SJSA1 (cell line): ENCODE results near the gene SPIRE2. TPM values are rescaled to one million over a fixed set of nuclear protein-coding genes. Genes with fewer than 3 reads are reported as not detected.

Experiments used
- DNase-seq, 2 experiments: peaks; one replicate each; pipeline ENCODE4 v3.0.0-alpha.2; 2015 to 2020; ENCODE audit warnings: low spot score in 2 of 2, low read depth in 1 of 2
- H3K27ac ChIP-seq: fragments of 250-450 bp; sonication (Bioruptor Pico); 2 replicates; pipeline ENCODE4 v1.5.1; 2020; ENCODE audit warnings: mild to moderate bottlenecking, moderate library complexity
- H3K27me3 ChIP-seq: fragments of 250-450 bp; sonication (Bioruptor Pico); replicated peaks from 2 replicates; pipeline ENCODE4 v1.5.1; 2020; ENCODE audit warnings: mild to moderate bottlenecking, moderate library complexity
- H3K36me3 ChIP-seq: fragments of 250-450 bp; sonication (Bioruptor Pico); 2 replicates; pipeline ENCODE4 v1.5.1; 2020; ENCODE audit warnings: mild to moderate bottlenecking
- H3K4me1 ChIP-seq: fragments of 250-450 bp; sonication (Bioruptor Pico); replicated peaks from 2 replicates; pipeline ENCODE4 v1.6.1; 2021; ENCODE audit warnings: mild to moderate bottlenecking
- H3K4me3 ChIP-seq: fragments of 250-450 bp; sonication (Bioruptor Pico); 2 replicates; pipeline ENCODE4 v1.5.1; 2020; ENCODE audit warnings: mild to moderate bottlenecking
- H3K9me3 ChIP-seq: fragments of 250-450 bp; sonication (Bioruptor Pico); replicated peaks from 2 replicates; pipeline ENCODE4 v1.5.1; 2020; ENCODE audit warnings: mild to moderate bottlenecking
- total RNA-seq: library from RNA; depleted of rRNA; stranded (reverse); fragments of >200 nt; shearing (Covaris generic); gene quantifications from 2 replicates; pipeline ENCODE4 v1.2.3, GENCODE V29; 2014

SPIRE2 gene
- total RNA-seq, 1 experiment from 2014 or later: 2.7 TPM

GRCh38 chr16:89837014-89837546 is 8.8 kb downstream of the SPIRE2 start:
- Histone ChIP-seq H3K9me3 (no peaks in the 10 kb centered on the region), H3K27ac (no peak overlapping the region), H3K27me3 (no peaks in the 10 kb centered on the region), H3K4me1 (peaks cover 6% of the 10 kb centered on the region), H3K36me3 (no peaks in the 10 kb centered on the region), H3K4me3 (no peak overlapping the region)
- DNase-seq: no peak

- H3K9me3 ChIP-seq: no peaks in the 10 kb centered on the region
- H3K27me3 ChIP-seq: no peaks in the 10 kb centered on the region
- DNase-seq: no peak
- H3K36me3 ChIP-seq: no peaks in the 10 kb centered on the region
- no peak overlapping the region for H3K4me3 ChIP-seq
- no peak overlapping the region for H3K27ac ChIP-seq
- peaks cover 16% of the 10 kb centered on the region for H3K4me1 ChIP-seq
Observed at GRCh38 chr16:89841275-89841674, 13.0 kb downstream of the SPIRE2 start.

- H3K36me3 ChIP-seq: no peaks in the 10 kb centered on the region
- H3K4me3 ChIP-seq: no peak overlapping the region
- peak in 1 of 2 experiments; percentile 33 for DNase-seq
- H3K27ac ChIP-seq: no peak overlapping the region
- H3K9me3 ChIP-seq: no peaks in the 10 kb centered on the region
- peaks cover 10% of the 10 kb centered on the region for H3K4me1 ChIP-seq
- H3K27me3 ChIP-seq: no peaks in the 10 kb centered on the region
Observed at GRCh38 chr16:89842471-89843408, 14.5 kb downstream of the SPIRE2 start.

DNA sequence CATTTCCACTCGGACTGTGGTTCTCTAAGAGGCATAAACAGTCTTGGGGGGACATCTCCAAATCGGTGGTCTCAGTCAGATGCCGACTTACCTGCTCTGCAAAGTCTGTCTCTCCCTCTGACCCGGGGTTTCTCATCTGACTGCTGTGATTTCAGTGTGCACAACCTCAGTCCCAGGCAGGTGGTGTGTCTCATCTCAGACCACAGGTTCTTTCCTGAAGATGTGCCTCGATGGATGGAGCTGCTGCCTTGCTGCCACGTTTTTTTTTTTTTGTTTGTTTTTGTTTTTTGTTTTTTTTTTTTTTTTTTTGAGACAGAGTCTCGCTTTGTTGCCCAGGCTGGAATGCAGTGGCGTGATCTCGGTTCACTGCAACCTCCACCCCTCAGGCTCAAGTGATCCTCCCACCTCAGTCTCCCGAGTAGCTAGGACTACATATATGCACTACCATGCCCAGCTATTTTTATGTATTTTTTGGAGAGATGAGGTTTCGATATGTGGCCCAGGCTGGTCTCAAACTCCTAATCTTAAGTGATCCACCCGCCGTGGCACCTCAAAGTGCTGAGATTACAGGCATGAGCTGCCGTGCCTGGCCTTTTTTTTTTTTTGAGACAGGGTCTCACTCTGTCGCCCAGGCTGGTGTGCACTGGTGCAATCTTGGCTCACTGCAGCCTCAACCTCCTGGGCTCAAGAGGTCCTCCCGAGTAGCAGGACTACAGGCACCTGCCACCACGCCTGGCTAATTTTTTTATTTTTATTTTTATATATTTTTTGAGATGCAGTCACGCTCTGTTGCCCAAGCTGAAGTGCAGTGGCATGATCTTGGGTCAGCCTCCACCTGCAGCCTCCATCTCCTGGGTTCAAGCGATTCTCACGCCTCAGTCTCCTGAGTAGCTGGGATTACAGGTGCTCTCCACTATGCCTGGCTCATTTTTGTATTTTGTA is 15.4 kb downstream of the SPIRE2 start:
- no peak for DNase-seq
- Histone ChIP-seq H3K9me3 (no peaks in the 10 kb centered on the region), H3K27ac (no peak overlapping the region)

GRCh38 chr16:89844739-89845339 is 16.6 kb downstream of the SPIRE2 start:
- Histone ChIP-seq H3K4me3 (no peak overlapping the region), H3K9me3 (no peaks in the 10 kb centered on the region), H3K27ac (no peak overlapping the region), H3K36me3 (no peaks in the 10 kb centered on the region), H3K27me3 (no peaks in the 10 kb centered on the region), H3K4me1 (peaks cover 10% of the 10 kb centered on the region)
- no peak for DNase-seq

More for the DNA sequence above, 15.4 kb downstream of the SPIRE2 start:
- Histone ChIP-seq H3K4me3 (no peak overlapping the region), H3K4me1 (peaks cover 10% of the 10 kb centered on the region), H3K27me3 (no peaks in the 10 kb centered on the region), H3K36me3 (no peaks in the 10 kb centered on the region)

GRCh38 chr16:89845417-89845816 is 17.1 kb downstream of the SPIRE2 start:
- Histone ChIP-seq H3K4me3 (no peak overlapping the region), H3K9me3 (no peaks in the 10 kb centered on the region), H3K27me3 (no peaks in the 10 kb centered on the region), H3K36me3 (no peaks in the 10 kb centered on the region), H3K27ac (no peak overlapping the region), H3K4me1 (peaks cover 10% of the 10 kb centered on the region)
- no peak for DNase-seq

GRCh38 chr16:89847051-89847939 is 19.0 kb downstream of the SPIRE2 start:
- Histone ChIP-seq H3K27ac (no peak overlapping the region), H3K36me3 (no peaks in the 10 kb centered on the region), H3K27me3 (no peaks in the 10 kb centered on the region), H3K9me3 (no peaks in the 10 kb centered on the region), H3K4me1 (peaks cover 10% of the 10 kb centered on the region), H3K4me3 (no peak overlapping the region)
- no peak for DNase-seq

DNA sequence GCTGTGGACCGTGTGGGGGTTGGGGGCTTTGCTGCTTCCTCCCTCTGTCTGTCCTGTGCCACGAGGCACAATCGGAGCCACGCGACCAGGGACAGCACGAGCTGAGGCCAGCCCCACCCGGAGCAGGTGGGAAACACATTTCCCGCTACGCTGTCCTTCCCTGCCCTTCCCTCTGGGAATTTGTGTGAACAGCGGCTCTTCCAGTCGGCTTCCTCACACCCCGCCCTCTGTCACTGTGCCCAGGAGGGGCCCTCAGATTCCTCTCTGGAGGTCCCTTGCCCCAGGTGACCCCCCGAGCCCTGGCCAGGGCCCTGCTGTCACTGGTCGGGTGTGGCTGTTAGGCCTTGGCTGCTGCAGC is 19.6 kb downstream of the SPIRE2 start:
- Histone ChIP-seq H3K27me3 (no peaks in the 10 kb centered on the region), H3K4me3 (no peak overlapping the region), H3K9me3 (no peaks in the 10 kb centered on the region), H3K27ac (no peak overlapping the region), H3K36me3 (no peaks in the 10 kb centered on the region), H3K4me1 (peaks cover 4% of the 10 kb centered on the region)
- DNase-seq: no peak

- no peak overlapping the region for H3K27ac ChIP-seq
- no peak for DNase-seq
- H3K4me3 ChIP-seq: no peak overlapping the region
Observed at GRCh38 chr16:89848974-89849373, 20.7 kb downstream of the SPIRE2 start.

DNA sequence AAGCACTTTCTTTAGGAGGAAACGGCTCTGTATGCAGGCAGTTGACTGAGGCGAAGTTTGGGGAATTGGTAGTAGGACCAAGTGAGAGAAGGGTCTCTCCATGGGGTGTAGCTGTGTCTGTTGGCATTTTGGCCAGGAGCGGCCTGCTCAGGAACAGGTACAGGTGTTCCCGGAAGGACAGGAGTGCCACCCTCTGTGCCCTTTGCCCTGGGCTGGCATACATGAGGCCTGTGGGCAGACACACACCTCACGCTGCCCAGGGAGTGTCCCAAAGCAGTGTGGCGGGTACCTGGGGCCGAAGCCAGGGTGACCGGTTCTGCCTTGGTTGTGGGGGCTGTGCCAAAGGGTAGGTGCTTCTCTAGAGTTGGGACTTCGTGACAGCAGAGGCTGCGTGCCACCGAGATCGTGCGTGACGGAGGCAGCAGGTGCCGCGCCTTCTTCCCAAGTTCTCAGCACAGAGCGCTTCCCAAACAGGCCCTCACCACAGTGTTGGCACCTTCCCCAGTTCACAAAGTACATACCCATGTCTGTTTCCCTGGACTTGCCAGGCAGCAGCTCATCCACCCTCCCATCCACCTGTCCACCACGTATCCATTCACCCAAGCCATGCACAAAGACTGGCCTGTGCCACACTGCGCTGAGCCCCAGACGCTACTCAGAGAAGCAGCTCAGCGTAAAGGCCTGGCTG is 25.2 kb downstream of the SPIRE2 start:
- H3K9me3 ChIP-seq: no peaks in the 10 kb centered on the region
- H3K36me3 ChIP-seq: no peaks in the 10 kb centered on the region
- H3K27me3 ChIP-seq: no peaks in the 10 kb centered on the region
- no peak for DNase-seq
- H3K4me3 ChIP-seq: no peak overlapping the region
- no peaks in the 10 kb centered on the region for H3K4me1 ChIP-seq
- no peak overlapping the region for H3K27ac ChIP-seq

More at GRCh38 chr16:89848974-89849373, 20.7 kb downstream of the SPIRE2 start:
- Histone ChIP-seq H3K36me3 (no peaks in the 10 kb centered on the region), H3K4me1 (no peaks in the 10 kb centered on the region), H3K27me3 (no peaks in the 10 kb centered on the region), H3K9me3 (no peaks in the 10 kb centered on the region)

DNA sequence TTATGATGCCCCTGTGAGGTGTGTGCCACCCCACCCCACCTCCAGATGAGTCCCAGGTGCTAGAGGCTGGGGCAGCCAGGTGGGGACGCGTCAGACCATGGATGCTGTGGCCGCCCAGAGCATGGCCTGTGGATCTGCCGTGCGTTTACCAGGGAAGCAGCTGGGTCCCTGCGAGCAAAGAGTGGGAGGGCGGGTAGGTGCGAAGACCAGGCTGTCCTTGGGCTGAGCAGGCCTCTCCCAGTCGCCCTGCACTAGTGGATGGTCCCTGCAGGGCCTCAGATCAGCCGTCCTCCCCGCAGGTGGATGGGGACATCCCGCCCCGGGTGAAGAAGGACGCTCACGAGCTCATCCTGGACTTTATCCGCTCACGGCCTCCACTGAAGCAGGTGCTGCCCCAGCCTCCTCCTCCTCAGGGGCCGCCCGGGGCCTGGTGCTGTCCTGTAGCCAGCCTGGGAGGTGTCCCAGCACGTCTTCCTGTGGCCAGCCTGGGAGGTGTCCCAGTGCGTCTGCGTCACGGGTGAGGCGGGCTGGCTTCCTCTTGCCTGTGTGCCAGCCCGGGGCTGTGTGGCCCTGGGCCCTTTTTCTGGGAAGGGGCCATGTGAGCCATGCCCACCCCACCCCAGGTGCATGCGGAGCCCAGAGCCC is 27.1 kb downstream of the SPIRE2 start:
- no peak for DNase-seq
- H3K9me3 ChIP-seq: no peaks in the 10 kb centered on the region
- H3K4me1 ChIP-seq: no peaks in the 10 kb centered on the region
- H3K4me3 ChIP-seq: no peak overlapping the region
- no peaks in the 10 kb centered on the region for H3K36me3 ChIP-seq
- no peak overlapping the region for H3K27ac ChIP-seq
- no peaks in the 10 kb centered on the region for H3K27me3 ChIP-seq

DNA sequence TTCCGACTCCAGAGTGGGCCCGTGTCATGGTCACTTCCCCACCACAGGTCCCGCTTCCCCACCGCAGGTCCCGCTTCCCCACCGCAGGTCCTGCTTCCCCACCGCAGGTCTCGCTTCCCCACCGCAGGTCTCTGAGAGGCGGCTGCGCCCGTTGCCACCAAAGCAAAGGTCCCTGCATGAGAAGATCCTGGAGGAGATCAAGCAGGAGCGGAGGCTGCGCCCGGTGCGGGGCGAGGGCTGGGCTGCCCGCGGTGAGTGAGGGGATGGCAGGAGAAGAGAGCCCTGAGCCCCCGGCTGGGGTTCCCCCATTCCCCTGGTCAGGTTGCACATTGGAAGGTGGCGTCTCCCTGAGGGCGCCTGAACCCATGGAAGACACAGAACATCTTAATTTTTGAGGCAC is 27.7 kb downstream of the SPIRE2 start:
- H3K4me1 ChIP-seq: no peaks in the 10 kb centered on the region
- H3K27ac ChIP-seq: no peak overlapping the region
- no peak overlapping the region for H3K4me3 ChIP-seq
- no peak for DNase-seq
- H3K27me3 ChIP-seq: no peaks in the 10 kb centered on the region
- no peaks in the 10 kb centered on the region for H3K36me3 ChIP-seq
- H3K9me3 ChIP-seq: no peaks in the 10 kb centered on the region
